HT-29 (cell line): ENCODE results near the gene PRKG1. TPM values are rescaled to one million over a fixed set of nuclear protein-coding genes. Genes with fewer than 3 reads are reported as not detected.
"Not testable (repeated sequence)": the region's sequence is repeated elsewhere in the genome, so short reads cannot be mapped to it uniquely, and the experiment has no call there.

Experiments used
- DNase-seq: peaks from one replicate; pipeline ENCODE4 v3.0.0-alpha.2; 2015; ENCODE audit warnings: low spot score
- total RNA-seq: library from RNA; depleted of rRNA; stranded (reverse); fragments of >200 nt; shearing (Covaris generic); gene quantifications from 2 replicates; pipeline ENCODE4 v1.2.3, GENCODE V29; 2014

Gene PRKG1
- total RNA-seq, 1 experiment from 2014 or later, result not detected

- DNase-seq, result no peak
Observed at GRCh38 chr10:51117053-51117660, 42.9 kb downstream of the PRKG1 start.

DNA sequence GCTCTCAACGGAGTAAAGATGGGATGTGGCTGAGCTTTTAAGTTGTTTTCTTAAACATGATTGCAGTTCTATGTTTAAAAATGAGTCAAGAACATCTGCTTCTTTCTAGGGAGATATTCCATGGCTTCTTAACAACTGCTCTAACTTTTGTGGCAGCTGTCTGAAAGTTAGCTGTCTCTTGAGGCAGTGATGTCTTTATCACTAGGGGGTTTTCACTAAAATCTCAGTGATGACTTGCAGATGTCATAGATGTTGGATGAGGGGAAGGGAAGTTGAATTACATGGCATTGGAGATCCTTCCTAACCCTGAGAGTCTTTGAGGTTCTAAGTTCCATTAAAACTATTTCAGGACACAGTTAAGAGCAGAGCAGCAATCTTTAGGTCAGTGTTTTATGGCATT is 43.5 kb downstream of the PRKG1 start:
- no peak for DNase-seq

- no peak for DNase-seq
Observed at GRCh38 chr10:51119441-51119840, 45.2 kb downstream of the PRKG1 start.

DNA sequence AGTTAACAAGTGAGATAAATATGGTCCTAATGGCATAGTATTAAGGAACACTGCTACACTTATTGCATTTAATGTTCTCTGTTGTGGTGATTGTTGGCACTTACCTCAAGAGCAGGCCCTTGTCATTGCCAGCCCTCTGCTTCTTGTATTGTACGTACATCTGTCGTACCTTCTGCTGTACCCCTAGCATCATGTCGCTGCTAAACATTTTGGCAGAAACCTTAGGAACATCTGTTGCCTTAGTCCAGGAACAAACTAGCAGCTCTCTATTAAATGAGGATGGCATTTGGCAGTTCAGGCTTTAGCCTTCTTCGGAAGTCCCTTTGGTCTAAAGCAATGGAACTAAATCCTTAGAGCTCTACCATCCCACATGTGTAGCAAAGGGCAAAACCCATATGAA is 47.6 kb downstream of the PRKG1 start:
- DNase-seq, result no peak

DNA sequence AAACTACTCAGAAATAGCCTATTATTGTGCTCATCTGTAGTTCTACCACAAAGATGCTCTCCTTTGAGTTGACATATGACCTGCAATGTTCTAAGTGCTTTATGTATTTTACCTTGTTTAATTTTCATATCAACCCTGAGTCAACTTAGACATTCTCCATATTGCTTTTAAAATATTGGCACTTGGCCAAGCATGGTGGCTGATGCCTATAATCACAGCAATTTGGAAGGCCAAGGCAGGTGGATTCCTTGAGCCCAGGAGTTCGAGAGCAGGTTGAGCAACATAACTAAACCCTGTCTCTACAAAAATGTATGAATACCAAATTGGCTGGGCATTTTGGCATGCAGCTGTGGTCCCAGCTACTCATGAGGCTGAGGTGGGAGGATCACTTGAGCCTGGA is 50.6 kb downstream of the PRKG1 start:
- DNase-seq, result no peak

GRCh38 chr10:51125518-51125917 is 51.2 kb downstream of the PRKG1 start:
- DNase-seq, result no peak

- no peak for DNase-seq
Observed at GRCh38 chr10:51129946-51130544, 55.8 kb downstream of the PRKG1 start.

DNA sequence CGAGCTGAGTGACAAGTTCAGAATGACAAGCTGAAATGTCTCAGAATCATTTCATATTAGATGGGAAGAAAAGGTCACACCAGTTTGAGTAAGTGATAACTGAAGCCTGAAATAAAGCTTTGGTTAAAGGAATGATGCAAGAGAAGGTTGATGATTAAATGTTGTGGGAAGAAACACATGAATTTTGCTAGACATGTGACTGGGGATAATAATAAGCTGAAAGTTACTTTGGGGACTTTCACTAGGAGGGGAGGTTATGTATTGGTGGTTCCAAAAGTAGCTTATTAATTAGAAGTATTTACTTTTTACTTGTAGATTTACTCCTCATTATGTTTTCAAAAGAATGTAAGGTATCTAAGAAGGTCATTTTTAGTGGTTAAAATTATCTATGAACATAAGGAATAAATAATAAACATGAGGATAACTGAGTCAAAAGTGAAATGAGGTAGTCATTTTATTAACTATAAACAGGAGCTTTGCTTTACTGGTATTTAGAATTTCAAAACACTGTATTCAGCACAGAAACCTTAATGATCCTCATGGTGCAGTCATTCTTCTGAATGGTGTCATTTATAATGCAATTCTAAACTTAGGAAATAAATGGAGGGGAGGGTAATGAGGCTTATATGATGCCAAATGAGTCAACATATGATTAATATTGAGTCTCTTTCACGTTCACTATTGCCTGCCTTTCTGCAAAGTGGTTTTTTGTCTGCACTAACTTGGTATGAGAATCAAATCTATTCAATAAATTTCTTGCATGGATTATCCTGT is 63.7 kb downstream of the PRKG1 start:
- no peak for DNase-seq

DNA sequence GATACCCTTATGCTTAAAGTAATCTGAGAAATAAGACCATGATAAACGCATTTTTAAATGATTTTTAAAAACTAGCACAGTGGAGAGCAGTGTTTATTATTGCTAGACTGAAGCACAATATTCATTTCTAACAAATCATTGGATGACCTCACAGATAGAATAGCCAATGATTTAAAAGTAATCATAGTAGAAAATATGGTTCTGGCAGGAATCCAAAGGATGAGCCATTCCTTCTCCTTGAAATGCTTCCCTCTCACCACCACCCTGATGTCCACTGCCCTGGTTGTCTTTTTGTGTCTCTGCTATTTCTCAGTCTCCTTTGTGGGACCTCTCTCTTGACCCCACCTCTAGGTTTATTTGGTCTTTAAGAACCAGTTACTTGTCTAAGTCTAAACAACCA is 64.9 kb downstream of the PRKG1 start:
- no peak for DNase-seq

GRCh38 chr10:51141010-51141409 is 66.7 kb downstream of the PRKG1 start:
- DNase-seq, result no peak

DNA sequence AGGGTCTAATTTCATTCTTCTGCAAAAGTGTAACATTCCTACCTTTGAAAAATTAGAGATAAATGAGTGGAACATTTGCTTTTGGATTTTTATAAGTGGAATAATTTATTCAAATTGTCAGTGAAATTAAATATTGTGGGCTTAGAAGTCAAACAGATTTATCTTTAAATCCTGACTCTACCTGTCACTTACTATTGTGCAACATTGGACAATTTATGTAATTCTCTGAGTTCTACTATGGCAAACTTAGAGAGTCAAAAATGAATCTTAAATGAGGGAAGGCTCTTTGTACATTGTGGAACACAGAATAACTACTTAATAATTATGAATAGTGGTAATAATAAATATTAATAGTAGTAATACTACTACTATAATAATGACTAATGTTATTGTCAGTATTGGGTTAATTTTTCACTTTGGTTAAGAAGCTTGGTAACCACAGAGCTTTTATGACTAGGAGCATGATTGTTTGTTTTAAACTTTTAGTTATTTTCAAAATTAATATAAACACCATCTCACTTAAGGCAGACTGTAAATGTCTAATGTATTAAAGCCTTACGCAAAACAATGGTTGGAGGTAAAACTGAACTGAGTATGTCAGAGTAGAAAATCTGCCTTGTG is 70.0 kb downstream of the PRKG1 start:
- DNase-seq, result no peak

GRCh38 chr10:51145375-51145774 is 71.1 kb downstream of the PRKG1 start:
- DNase-seq, result no peak

DNA sequence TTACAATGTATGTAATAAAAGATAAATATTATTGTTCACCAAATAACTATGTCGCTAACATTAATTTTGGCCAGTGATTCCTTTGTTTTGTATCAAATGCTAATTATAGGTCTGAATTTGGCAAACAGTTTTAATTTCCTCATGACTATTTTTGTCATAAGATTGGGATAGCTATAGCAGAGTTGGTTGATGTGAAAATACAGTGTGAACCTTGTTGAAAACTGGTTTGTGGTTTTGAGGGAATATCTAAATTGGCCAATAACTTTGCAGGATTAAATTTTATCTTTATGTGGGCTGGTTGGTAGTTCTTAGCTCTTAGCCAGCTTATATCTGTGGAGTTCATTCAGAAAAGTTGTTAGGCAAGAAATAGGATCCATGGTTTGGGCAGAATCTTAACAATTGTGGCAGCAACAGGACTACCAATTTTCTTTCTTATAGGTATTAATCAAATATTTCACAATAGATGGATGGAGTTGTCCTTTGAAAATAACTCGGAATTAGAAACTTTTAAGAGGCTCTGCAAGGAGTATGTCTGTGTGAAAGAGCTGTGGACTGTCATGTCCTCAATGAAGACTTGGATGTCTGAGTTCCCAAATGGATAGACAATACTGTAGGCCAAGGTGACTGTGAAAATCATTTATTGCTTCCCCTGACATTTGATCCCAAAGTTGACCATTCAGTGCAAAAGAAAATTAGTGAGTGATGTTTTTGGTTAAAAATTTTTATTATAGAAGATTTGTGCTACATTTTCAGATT is 73.5 kb downstream of the PRKG1 start:
- DNase-seq, result no peak

DNA sequence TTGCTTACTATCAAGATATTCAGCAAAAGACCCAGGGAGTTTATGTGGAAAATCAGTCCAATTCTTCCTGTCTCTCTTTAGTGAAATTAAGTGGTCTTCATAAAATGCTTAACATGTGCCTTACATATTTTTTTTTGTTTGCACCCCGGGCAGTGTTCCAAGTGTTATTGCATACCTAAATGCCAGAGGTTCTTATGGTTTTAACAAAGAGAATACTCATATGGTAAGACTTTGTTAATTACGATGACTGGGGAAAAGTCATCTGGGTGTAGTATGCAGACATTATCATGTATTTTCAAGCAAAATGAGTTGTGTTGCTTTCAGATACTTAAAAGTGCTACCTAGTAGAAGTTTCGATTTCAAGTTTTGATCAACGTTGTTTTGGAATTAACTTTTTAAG is 82.6 kb downstream of the PRKG1 start:
- DNase-seq, result no peak

- no peak for DNase-seq
Observed at GRCh38 chr10:51158832-51159231, 84.5 kb downstream of the PRKG1 start.

DNA sequence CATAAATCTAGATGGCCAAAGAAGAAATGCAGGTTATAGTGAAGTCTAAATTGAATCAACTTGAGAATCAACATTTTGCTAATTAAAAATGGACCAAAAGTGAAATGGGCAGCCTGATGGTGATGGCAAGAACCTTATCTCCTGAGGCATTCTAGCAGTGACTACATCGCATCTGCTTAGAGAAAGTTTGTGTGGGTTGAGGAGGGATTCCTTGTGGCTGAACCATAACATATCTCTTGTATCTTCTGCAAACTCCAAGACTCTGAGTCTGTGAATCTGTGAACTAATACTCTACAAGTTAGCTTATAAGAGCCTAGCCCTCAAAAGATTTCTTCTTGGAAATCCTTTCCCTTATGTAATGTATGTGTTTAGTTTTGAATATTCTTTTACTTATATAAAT is 85.6 kb downstream of the PRKG1 start:
- no peak for DNase-seq

DNA sequence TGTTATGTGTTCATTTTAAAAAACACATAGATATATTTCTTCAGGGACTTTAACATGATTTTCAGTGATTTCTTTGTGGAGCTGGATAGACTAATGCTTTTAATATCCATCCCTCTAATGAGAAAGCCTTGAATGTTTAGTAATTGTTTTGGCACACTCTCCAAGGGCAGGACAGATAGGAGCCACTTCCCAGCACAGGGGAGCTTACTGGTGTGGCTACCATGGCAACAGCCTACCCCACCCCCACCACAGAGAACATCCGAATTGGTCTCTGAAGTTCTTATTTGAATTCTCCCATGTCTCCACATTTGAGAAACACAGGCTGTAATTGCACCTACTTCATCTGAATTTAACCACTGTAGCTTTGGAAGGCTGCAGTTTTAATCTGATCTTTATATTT is 87.7 kb downstream of the PRKG1 start:
- no peak for DNase-seq

DNA sequence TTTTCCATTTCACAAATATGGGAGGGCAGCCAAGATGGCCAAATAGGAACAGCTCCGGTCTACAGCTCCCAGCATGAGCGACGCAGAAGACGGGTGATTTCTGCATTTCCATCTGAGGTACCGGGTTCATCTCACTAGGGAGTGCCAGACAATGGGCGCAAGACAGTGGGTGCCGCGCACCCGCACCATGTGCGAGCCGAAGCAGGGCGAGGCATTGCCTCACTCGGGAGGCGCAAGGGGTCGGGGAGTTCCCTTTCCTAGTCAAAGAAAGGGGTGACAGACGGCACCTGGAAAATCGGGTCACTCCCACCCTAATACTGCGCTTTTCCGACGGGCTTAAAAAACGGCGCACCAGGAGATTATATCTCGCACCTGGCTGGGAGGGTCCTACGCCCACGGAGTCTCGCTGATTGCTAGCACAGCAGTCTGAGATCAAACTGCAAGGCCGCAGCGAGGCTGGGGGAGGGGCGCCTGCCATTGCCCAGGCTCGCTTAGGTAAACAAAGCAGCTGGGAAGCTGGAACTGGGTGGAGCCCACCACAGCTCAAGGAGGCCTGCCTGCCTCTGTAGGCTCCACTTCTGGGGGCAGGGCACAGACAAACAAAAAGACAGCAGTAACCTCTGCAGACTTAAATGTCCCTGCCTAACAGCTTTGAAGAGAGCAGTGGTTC is 89.2 kb downstream of the PRKG1 start:
- not testable (repeated sequence) for DNase-seq

DNA sequence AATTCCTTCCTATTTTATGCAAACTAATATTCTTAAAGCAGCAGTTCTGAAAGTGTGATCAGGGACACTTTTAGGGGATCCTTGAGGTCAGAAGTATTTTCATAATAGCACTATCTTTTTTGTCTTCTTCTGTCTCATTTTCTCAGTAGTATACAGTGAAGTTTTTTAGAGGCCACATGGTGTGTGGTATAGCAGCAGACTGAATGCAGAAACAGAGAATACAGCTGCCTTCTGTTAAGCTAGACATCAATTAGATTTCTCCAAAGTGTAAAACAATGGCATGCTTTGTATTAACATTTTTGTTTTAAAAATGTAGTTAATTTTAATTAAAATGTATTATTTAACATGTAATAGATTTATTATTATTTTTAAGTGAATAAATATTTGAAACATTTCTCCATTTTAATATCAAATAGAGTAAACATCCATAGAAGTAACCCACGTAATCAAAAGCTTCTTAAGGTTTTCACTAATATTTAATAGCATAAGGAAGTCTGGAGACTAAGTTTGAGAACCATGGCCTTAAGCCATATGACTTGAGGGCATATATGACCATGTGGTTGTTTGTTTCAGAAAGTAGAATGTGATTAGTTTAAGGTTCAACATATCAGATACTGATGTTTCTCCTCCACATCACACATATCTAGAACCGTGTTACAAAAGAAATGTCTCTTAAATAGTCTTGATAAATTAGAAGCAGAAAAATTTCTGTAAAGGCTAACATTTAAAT is 94.0 kb downstream of the PRKG1 start:
- DNase-seq, result no peak

GRCh38 chr10:51169111-51169510 is 94.8 kb downstream of the PRKG1 start:
- DNase-seq, result no peak
